Measurements from ENCODE around the gene BRIP1.

The BRIP1 gene

GRCh38 chr17:61806081-61806828 is 57.1 kb downstream of the BRIP1 start:
- no peaks in the 10 kb centered on the region for H3K27me3 ChIP-seq (ENCODE audit: insufficient read depth, low read depth)
- no peak overlapping the region for H3K9ac ChIP-seq
- no peak overlapping the region for H3K27ac ChIP-seq
- no peaks in the 10 kb centered on the region for H3K79me2 ChIP-seq (ENCODE audit: insufficient read depth, low read depth)
- no peak overlapping the region for H3K4me3 ChIP-seq (IDR thresholded peaks at IDR 0.05; ENCODE audit: insufficient read depth, low read depth, low read length)
- no peaks in the 10 kb centered on the region for H3K36me3 ChIP-seq (ENCODE audit: insufficient read depth)
- H2AFZ ChIP-seq (ENCODE audit: low read depth): no peak overlapping the region
- TF ChIP-seq, protein P1, sequence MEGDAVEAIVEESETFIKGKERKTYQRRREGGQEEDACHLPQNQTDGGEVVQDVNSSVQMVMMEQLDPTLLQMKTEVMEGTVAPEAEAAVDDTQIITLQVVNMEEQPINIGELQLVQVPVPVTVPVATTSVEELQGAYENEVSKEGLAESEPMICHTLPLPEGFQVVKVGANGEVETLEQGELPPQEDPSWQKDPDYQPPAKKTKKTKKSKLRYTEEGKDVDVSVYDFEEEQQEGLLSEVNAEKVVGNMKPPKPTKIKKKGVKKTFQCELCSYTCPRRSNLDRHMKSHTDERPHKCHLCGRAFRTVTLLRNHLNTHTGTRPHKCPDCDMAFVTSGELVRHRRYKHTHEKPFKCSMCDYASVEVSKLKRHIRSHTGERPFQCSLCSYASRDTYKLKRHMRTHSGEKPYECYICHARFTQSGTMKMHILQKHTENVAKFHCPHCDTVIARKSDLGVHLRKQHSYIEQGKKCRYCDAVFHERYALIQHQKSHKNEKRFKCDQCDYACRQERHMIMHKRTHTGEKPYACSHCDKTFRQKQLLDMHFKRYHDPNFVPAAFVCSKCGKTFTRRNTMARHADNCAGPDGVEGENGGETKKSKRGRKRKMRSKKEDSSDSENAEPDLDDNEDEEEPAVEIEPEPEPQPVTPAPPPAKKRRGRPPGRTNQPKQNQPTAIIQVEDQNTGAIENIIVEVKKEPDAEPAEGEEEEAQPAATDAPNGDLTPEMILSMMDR (conservative IDR thresholded peaks at IDR 0.05; ENCODE audit: low read depth, low read length): no peak
- H4K20me1 ChIP-seq (ENCODE audit: insufficient read depth): no peaks in the 10 kb centered on the region
- peaks cover 5% of the 10 kb centered on the region for H3K4me1 ChIP-seq (ENCODE audit: low read depth, poor library complexity, severe bottlenecking)
- H3K4me2 ChIP-seq: no peak overlapping the region

- H3K9ac ChIP-seq: no peak overlapping the region
- no peak overlapping the region for H3K4me2 ChIP-seq
- H3K4me3 ChIP-seq (IDR thresholded peaks at IDR 0.05; ENCODE audit: insufficient read depth, low read depth, low read length): no peak overlapping the region
- H3K4me1 ChIP-seq (ENCODE audit: low read depth, poor library complexity, severe bottlenecking): peaks cover 5% of the 10 kb centered on the region
- TF ChIP-seq, protein P1 (conservative IDR thresholded peaks at IDR 0.05; ENCODE audit: low read depth, low read length): no peak
- no peaks in the 10 kb centered on the region for H4K20me1 ChIP-seq (ENCODE audit: insufficient read depth)
- no peaks in the 10 kb centered on the region for H3K36me3 ChIP-seq (ENCODE audit: insufficient read depth)
- no peaks in the 10 kb centered on the region for H3K79me2 ChIP-seq (ENCODE audit: insufficient read depth, low read depth)
- no peak overlapping the region for H2AFZ ChIP-seq (ENCODE audit: low read depth)
- no peak overlapping the region for H3K27ac ChIP-seq
- H3K27me3 ChIP-seq (ENCODE audit: insufficient read depth, low read depth): no peaks in the 10 kb centered on the region
Measured at GRCh38 chr17:61805399-61805798, 57.9 kb downstream of the BRIP1 start.

GRCh38 chr17:61803796-61804195 is 59.5 kb downstream of the BRIP1 start:
- H3K27me3 ChIP-seq (ENCODE audit: insufficient read depth, low read depth): no peaks in the 10 kb centered on the region
- H3K4me2 ChIP-seq: no peak overlapping the region
- no peaks in the 10 kb centered on the region for H4K20me1 ChIP-seq (ENCODE audit: insufficient read depth)
- H3K36me3 ChIP-seq (ENCODE audit: insufficient read depth): no peaks in the 10 kb centered on the region
- no peak overlapping the region for H2AFZ ChIP-seq (ENCODE audit: low read depth)
- no peak overlapping the region for H3K27ac ChIP-seq
- no peaks in the 10 kb centered on the region for H3K4me1 ChIP-seq (ENCODE audit: low read depth, poor library complexity, severe bottlenecking)
- H3K79me2 ChIP-seq (ENCODE audit: insufficient read depth, low read depth): no peaks in the 10 kb centered on the region
- H3K4me3 ChIP-seq (IDR thresholded peaks at IDR 0.05; ENCODE audit: insufficient read depth, low read depth, low read length): no peak overlapping the region
- H3K9ac ChIP-seq: no peak overlapping the region
- TF ChIP-seq, protein P1 (conservative IDR thresholded peaks at IDR 0.05; ENCODE audit: low read depth, low read length): no peak

DNA sequence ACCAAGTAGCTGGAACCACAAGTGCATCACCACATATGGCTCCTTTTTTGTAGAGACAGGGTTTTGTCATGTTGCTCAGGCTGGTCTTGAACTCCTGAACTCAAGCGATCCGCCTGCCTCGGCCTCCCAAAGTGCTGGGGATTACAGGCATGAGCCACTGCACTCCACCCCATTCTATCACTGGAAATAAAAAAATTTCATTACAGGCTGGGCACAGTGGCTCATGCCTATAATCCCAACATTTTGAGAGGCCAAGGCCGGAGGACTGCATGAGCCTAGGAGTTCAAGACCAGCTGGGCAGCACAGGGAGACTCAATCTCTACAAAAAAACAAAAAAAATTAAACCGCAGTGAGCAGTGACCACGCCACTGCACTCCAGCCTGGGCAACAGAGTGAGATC is 60.1 kb downstream of the BRIP1 start:
- no peaks in the 10 kb centered on the region for H3K36me3 ChIP-seq (ENCODE audit: insufficient read depth)
- no peak overlapping the region for H3K4me2 ChIP-seq
- no peak overlapping the region for H2AFZ ChIP-seq (ENCODE audit: low read depth)
- H3K4me1 ChIP-seq (ENCODE audit: low read depth, poor library complexity, severe bottlenecking): no peaks in the 10 kb centered on the region
- no peaks in the 10 kb centered on the region for H4K20me1 ChIP-seq (ENCODE audit: insufficient read depth)
- no peaks in the 10 kb centered on the region for H3K27me3 ChIP-seq (ENCODE audit: insufficient read depth, low read depth)
- H3K4me3 ChIP-seq (IDR thresholded peaks at IDR 0.05; ENCODE audit: insufficient read depth, low read depth, low read length): no peak overlapping the region
- TF ChIP-seq, protein P1 (conservative IDR thresholded peaks at IDR 0.05; ENCODE audit: low read depth, low read length): no peak
- H3K9ac ChIP-seq: no peak overlapping the region
- H3K79me2 ChIP-seq (ENCODE audit: insufficient read depth, low read depth): no peaks in the 10 kb centered on the region
- H3K27ac ChIP-seq: no peak overlapping the region

All from KMS-11 (cell line).